Activated CD4-positive, CD25-positive, alpha-beta regulatory T cell (primary cell): ENCODE data around the gene PPIP5K1.

Experiments used
- DNase-seq, 4 experiments: peaks; one replicate each; lab custom pipeline; 2025; lab: John Stamatoyannopoulos, UW

Gene PPIP5K1

GRCh38 chr15:43517354-43518196 lies 72.4 kb downstream of the PPIP5K1 start, which contains the start of gene MAP1A:
Gene MAP1A, plus strand, starts transcription at chr15:43517608. Its CDS starts 3,866 bp downstream, at chr15:43521474.
- no peak for DNase-seq

GRCh38 chr15:43516801-43517353 lies 73.1 kb downstream of the PPIP5K1 start:
- no peak for DNase-seq

GRCh38 chr15:43516185-43516584 lies 73.8 kb downstream of the PPIP5K1 start:
- no peak for DNase-seq

- no peak for DNase-seq
Measured at GRCh38 chr15:43515741-43516140, 74.3 kb downstream of the PPIP5K1 start.

GRCh38 chr15:43514241-43515057 lies 75.6 kb downstream of the PPIP5K1 start:
- DNase-seq, result no peak

GRCh38 chr15:43513550-43513949 lies 76.5 kb downstream of the PPIP5K1 start:
- no peak for DNase-seq

- no peak for DNase-seq
Measured at GRCh38 chr15:43511012-43511885, 78.8 kb downstream of the PPIP5K1 start.

- peak; percentile 90 to 96 (median 94) for DNase-seq
Measured at GRCh38 chr15:43510200-43511011, 79.6 kb downstream of the PPIP5K1 start.

- DNase-seq, result no peak
Measured at GRCh38 chr15:43509660-43510199, 80.3 kb downstream of the PPIP5K1 start.

GRCh38 chr15:43508991-43509659 lies 80.9 kb downstream of the PPIP5K1 start:
- no peak for DNase-seq

GRCh38 chr15:43508421-43508820 lies 81.6 kb downstream of the PPIP5K1 start:
- DNase-seq, result no peak

GRCh38 chr15:43505738-43506137 lies 84.3 kb downstream of the PPIP5K1 start:
- DNase-seq, result no peak

- DNase-seq, result no peak
Measured at GRCh38 chr15:43499635-43500034, 90.4 kb downstream of the PPIP5K1 start.

GRCh38 chr15:43498990-43499389 lies 91.0 kb downstream of the PPIP5K1 start:
- DNase-seq, result no peak

- DNase-seq, result no peak
Measured at GRCh38 chr15:43493703-43494472, 96.1 kb downstream of the PPIP5K1 start.

- peak; percentile 83 to 90 (median 87) for DNase-seq
Measured at GRCh38 chr15:43492673-43493601, 97.1 kb downstream of the PPIP5K1 start, which contains the start of gene TP53BP1. Gene TP53BP1, minus strand, starts transcription at chr15:43493156. Its CDS starts 113 bp downstream, at chr15:43493043.

GRCh38 chr15:43492266-43492665 lies 97.7 kb downstream of the PPIP5K1 start:
- no peak for DNase-seq

- DNase-seq, result no peak
Measured at GRCh38 chr15:43489191-43489590, 100.8 kb downstream of the PPIP5K1 start.
